ENCODE data around the gene MACROD2.

DNA sequence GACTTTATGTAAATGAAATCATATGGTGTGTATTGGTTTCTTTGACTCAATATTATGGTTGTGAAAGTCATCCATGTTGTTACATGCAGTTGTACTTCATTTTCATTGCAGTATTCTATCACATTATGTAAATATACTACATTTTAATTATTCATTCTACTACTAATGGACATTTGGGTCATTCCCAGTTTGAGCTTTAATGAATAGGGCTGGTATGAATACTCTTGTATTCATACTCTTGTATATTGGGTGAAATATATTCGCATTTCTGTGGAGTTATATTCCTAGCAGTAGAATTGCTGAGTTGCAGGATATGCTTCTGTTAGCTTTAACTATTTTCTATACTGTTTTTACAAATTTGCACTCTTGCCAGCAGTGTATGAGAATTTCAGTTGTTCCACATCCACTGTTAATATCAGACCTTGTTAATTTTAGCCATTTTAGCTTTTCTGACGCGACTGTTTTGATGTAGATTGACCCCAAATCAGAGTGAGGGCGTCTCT lies 1633.6 kb downstream of the MACROD2 start:
- TF ChIP-seq CTCF (IDR thresholded peaks at IDR 0.05) (no peak), POLR2A (IDR thresholded peaks at IDR 0.05) (no peak), EP300 (IDR thresholded peaks at IDR 0.05) (no peak)

Data from tibial nerve (tissue), 4 donors.